ENCODE results near the gene PRKAG2.

Gene PRKAG2

GRCh38 chr7:151767557-151767956, 109.4 kb downstream of the PRKAG2 start:
- Mint-ChIP-seq H3K9me3 (no peaks in the 10 kb centered on the region), H3K27me3 (no peaks in the 10 kb centered on the region), H3K36me3 (ENCODE audit: low read depth) (peaks cover 4% of the 10 kb centered on the region), H3K4me3 (no peak overlapping the region), H3K4me1 (peaks cover 60% of the 10 kb centered on the region), H3K27ac (peak overlapping the region; percentile 44)
- DNase-seq (no peak), ATAC-seq (peak; percentile 53)

DNA sequence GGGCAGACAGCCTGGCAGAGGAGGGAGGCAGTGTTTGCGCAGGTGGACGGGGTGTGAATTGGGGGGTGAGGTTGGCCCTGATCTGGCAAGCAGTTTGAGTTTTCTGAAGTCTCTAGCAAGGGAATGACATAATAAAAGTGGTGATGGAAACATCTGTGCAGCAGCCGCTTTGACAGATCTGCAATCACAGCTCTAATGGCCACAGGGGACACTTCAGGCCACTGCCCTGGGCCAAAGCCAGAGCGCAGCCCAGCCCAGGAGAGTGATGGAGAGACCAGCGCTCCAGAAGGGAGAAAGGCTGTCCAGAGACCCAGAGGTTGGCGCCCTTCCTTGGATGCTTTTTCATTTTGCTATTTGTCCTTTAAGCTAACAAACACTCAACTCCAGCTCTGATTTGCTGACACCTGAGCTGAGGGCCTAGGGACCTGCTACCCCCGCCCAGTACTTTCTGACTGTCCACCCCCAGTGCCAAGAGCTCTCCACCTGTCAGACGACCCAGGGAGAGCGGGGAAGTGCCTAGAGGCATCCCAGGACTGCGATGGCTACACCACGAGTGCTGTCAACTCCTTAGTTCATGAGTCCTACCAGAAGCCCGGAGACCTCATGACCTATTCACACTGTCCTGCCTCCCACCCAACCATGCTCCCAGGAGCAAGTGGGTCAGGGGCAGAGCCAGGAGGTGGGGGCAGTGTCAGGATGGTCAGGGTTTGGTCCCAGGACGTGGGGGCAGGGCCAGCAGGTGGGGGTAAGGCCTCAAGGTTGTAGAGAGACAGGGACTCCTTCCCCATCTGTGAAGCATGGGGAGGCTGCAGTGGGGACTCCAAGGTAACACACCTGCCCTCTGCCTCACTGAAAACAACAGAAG, 112.6 kb downstream of the PRKAG2 start:
- Mint-ChIP-seq H3K36me3 (ENCODE audit: low read depth) (peaks cover 4% of the 10 kb centered on the region), H3K4me1 (peaks cover 39% of the 10 kb centered on the region), H3K27ac (no peak overlapping the region), H3K9me3 (no peaks in the 10 kb centered on the region), H3K27me3 (no peaks in the 10 kb centered on the region), H3K4me3 (no peak overlapping the region)
- DNase-seq (no peak), ATAC-seq (no peak)

- ATAC-seq (no peak), DNase-seq (no peak)
- Mint-ChIP-seq H3K36me3 (ENCODE audit: low read depth) (peaks cover 4% of the 10 kb centered on the region), H3K4me3 (no peak overlapping the region), H3K4me1 (peaks cover 31% of the 10 kb centered on the region), H3K9me3 (no peaks in the 10 kb centered on the region), H3K27me3 (no peaks in the 10 kb centered on the region), H3K27ac (no peak overlapping the region)
Measured at GRCh38 chr7:151763420-151763984, 113.4 kb downstream of the PRKAG2 start.

GRCh38 chr7:151762583-151763245, 114.2 kb downstream of the PRKAG2 start:
- H3K4me3 Mint-ChIP-seq: no peak overlapping the region
- no peak overlapping the region for H3K27ac Mint-ChIP-seq
- H3K4me1 Mint-ChIP-seq: peaks cover 23% of the 10 kb centered on the region
- H3K9me3 Mint-ChIP-seq: no peaks in the 10 kb centered on the region
- DNase-seq: no peak
- H3K36me3 Mint-ChIP-seq (ENCODE audit: low read depth): peaks cover 4% of the 10 kb centered on the region
- H3K27me3 Mint-ChIP-seq: no peaks in the 10 kb centered on the region
- no peak for ATAC-seq

DNA sequence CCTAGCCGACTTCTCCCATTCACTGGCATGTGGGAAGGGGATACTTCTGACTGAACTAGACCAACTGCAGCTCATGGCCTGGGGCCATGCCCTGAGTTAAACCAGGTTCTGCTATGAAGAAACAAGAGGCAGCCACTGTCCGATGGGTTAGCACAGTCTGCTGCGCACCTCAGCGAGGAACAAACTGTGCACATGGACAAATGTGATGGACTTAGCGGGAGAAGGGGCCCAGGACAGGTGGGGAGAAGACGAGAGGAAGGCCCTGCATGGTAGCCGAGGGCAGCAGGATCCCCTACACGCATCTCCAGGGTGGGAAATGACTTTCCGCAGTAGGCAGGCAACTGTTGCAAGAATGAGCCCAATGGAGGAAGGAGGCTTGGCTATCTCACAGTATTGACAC, 115.0 kb downstream of the PRKAG2 start:
- H3K4me1 Mint-ChIP-seq: peaks cover 15% of the 10 kb centered on the region
- H3K27me3 Mint-ChIP-seq: no peaks in the 10 kb centered on the region

GRCh38 chr7:151761231-151761630, 115.7 kb downstream of the PRKAG2 start:
- H3K36me3 Mint-ChIP-seq (ENCODE audit: low read depth): peaks cover 4% of the 10 kb centered on the region

More for the DNA sequence above, 115.0 kb downstream of the PRKAG2 start:
- no peak for ATAC-seq
- Mint-ChIP-seq H3K27ac (no peak overlapping the region), H3K36me3 (ENCODE audit: low read depth) (peaks cover 4% of the 10 kb centered on the region), H3K9me3 (no peaks in the 10 kb centered on the region), H3K4me3 (no peak overlapping the region)
- no peak for DNase-seq

GRCh38 chr7:151759591-151760042, 117.3 kb downstream of the PRKAG2 start:
- H3K4me1 Mint-ChIP-seq: peaks cover 20% of the 10 kb centered on the region
- DNase-seq (peak; percentile 67), ATAC-seq (peak; percentile 42)
- no peaks in the 10 kb centered on the region for H3K9me3 Mint-ChIP-seq
- H3K4me3 Mint-ChIP-seq: no peak overlapping the region
- no peak overlapping the region for H3K27ac Mint-ChIP-seq
- H3K36me3 Mint-ChIP-seq (ENCODE audit: low read depth): no peaks in the 10 kb centered on the region
- H3K27me3 Mint-ChIP-seq: no peaks in the 10 kb centered on the region

More at GRCh38 chr7:151761231-151761630, 115.7 kb downstream of the PRKAG2 start:
- DNase-seq (no peak), ATAC-seq (no peak)
- no peak overlapping the region for H3K4me3 Mint-ChIP-seq
- no peaks in the 10 kb centered on the region for H3K9me3 Mint-ChIP-seq
- no peaks in the 10 kb centered on the region for H3K27me3 Mint-ChIP-seq
- H3K27ac Mint-ChIP-seq: no peak overlapping the region
- peaks cover 18% of the 10 kb centered on the region for H3K4me1 Mint-ChIP-seq

DNA sequence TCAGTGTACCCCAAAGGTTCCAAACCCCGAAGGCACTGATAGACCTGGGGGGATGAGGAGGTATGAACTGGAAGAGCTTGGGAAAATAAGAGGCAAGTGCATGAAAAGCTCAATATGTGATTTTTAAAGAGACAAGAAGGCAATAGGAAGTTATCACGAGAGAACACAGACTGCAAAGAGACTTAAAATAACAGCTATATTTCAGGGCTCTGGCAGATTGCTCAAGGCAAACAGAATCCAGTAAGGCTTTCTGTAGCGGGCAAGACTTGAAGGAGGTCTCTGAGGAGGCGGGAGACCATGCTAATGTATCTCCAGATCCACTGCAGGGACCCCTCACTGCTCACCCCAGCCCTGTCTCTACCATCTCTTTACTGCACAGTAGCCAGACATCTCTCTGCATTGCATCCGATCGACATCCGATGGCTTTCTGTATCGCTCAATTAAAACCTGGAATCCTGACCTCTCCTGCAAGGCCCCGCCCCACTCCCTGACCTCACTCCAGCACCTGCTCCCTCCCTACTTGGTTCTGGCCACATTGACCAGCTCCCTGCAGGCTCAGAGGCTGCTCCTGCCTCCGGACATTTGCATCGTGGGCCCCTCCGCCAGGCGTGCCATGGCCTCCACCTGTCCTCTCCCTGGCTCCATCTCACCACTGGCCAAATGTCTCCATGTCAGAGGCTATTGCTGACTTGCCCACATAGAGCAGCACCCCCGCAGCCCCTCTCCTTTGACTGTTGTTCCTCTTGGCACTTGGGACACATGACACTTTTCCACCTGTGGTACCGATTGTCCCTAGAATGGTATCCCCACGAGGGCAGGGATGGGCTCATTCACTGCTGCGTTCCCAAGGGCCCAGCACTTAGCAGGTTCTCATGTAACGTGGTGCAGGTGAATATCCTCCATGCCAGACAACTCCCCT, 118.0 kb downstream of the PRKAG2 start:
- no peak overlapping the region for H3K27ac Mint-ChIP-seq
- no peak for ATAC-seq
- H3K27me3 Mint-ChIP-seq: no peaks in the 10 kb centered on the region
- no peak overlapping the region for H3K4me3 Mint-ChIP-seq
- H3K36me3 Mint-ChIP-seq (ENCODE audit: low read depth): no peaks in the 10 kb centered on the region
- H3K4me1 Mint-ChIP-seq: peaks cover 20% of the 10 kb centered on the region
- no peaks in the 10 kb centered on the region for H3K9me3 Mint-ChIP-seq
- no peak for DNase-seq

DNA sequence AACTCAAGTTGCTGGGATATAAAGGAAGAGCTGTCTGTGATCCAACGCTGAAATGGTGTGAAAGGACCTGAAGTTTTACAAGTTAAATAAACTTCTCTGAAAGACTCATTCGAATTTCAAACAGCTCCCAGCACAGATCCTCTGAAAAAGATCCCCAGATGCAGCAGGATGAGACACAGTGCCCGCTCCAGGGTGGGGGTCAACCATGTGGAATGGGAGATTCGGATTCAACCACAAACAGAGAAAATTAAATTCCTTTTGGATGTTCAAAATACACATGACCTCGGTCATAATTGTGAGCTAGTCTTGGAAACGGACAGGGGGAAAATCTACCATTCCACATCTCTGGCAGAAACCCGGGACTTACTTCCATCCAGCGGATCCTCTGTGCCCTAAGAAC, 119.6 kb downstream of the PRKAG2 start:
- DNase-seq: no peak
- ATAC-seq: no peak
- Mint-ChIP-seq H3K27ac (no peak overlapping the region), H3K36me3 (ENCODE audit: low read depth) (no peaks in the 10 kb centered on the region), H3K27me3 (no peaks in the 10 kb centered on the region), H3K9me3 (no peaks in the 10 kb centered on the region), H3K4me1 (peaks cover 20% of the 10 kb centered on the region), H3K4me3 (no peak overlapping the region)

GRCh38 chr7:151756866-151757265, 120.0 kb downstream of the PRKAG2 start:
- no peak for DNase-seq
- Mint-ChIP-seq H3K27me3 (no peaks in the 10 kb centered on the region), H3K36me3 (ENCODE audit: low read depth) (no peaks in the 10 kb centered on the region), H3K27ac (peak overlapping the region; percentile 82), H3K4me3 (no peak overlapping the region), H3K9me3 (no peaks in the 10 kb centered on the region), H3K4me1 (peaks cover 20% of the 10 kb centered on the region)
- no peak for ATAC-seq

DNA sequence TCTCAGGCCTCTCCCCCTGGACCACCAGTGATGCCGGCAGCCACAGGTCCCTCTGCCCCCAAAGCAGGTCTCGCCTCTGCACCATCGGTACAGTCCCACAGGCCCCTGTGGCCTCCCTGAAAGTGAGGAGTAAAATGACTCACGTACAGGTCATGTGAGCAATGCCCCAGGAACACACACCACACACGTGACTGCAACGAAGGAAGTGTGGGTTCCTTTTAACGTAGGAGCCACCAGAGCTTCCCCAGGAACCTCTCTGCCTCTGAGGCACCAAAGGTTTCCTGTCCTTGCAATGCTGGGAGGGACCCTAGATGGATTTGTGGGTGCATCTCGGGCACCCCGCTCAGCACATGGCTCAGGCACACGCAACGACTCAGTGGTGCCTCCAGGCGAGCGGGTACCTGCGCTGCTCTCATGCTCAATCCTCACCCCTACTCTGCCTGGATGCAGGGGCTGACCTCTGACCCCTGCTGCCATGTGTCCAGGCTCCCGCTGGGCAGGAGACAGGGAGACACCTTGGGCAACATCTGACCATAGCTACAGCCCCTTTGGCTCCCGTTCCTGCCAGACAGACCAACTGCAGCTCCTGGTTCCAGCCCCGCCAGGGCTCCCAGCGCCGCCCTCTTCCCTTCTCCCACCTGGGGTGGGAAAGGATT, 120.7 kb downstream of the PRKAG2 start:
- DNase-seq (peak; percentile 64), ATAC-seq (peak; percentile 97)
- H3K9me3 Mint-ChIP-seq: no peaks in the 10 kb centered on the region
- H3K4me3 Mint-ChIP-seq: peak overlapping the region; percentile 27
- peak overlapping the region; percentile 82 for H3K27ac Mint-ChIP-seq
- no peaks in the 10 kb centered on the region for H3K27me3 Mint-ChIP-seq
- H3K36me3 Mint-ChIP-seq (ENCODE audit: low read depth): no peaks in the 10 kb centered on the region
- H3K4me1 Mint-ChIP-seq: peaks cover 20% of the 10 kb centered on the region

GRCh38 chr7:151755131-151755801, 121.6 kb downstream of the PRKAG2 start:
- peaks cover 20% of the 10 kb centered on the region for H3K4me1 Mint-ChIP-seq
- DNase-seq (no peak), ATAC-seq (no peak)
- no peaks in the 10 kb centered on the region for H3K27me3 Mint-ChIP-seq
- H3K36me3 Mint-ChIP-seq (ENCODE audit: low read depth): no peaks in the 10 kb centered on the region
- H3K9me3 Mint-ChIP-seq: no peaks in the 10 kb centered on the region
- H3K4me3 Mint-ChIP-seq: no peak overlapping the region
- peak overlapping the region; percentile 82 for H3K27ac Mint-ChIP-seq

- no peaks in the 10 kb centered on the region for H3K9me3 Mint-ChIP-seq
- ATAC-seq (no peak), DNase-seq (no peak)
- no peak overlapping the region for H3K27ac Mint-ChIP-seq
- no peaks in the 10 kb centered on the region for H3K27me3 Mint-ChIP-seq
- peaks cover 20% of the 10 kb centered on the region for H3K4me1 Mint-ChIP-seq
- H3K36me3 Mint-ChIP-seq (ENCODE audit: low read depth): no peaks in the 10 kb centered on the region
- no peak overlapping the region for H3K4me3 Mint-ChIP-seq
Measured at GRCh38 chr7:151754688-151755130, 122.2 kb downstream of the PRKAG2 start.
